ENCODE results near the gene PGF.

PGF gene

DNA sequence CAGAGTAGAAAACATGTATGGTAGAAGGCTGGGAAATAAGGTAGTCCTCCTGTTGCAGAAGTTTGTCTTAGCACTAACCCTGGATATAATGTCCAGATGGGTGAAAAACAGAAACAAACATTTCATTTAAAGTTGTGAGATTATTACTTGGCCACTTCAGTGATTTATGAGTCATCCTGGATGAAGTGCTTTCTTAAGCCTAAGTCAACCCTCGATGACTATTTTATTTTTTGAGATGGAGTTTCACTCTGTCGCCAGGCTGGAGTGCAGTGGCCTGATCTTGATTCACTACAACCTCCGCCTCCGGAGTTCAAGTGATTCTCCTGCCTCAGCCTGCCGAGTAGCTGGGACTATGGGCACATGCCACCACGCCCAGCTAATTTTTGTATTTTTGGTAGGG lies 63.5 kb downstream of the PGF start:
- no peak for DNase-seq

All from NCI-H2029 treated with DMSO at 0.1 percent for 48 hours (cell line).